NCI-H146 (cell line): Measurements from ENCODE around the gene MAU2.
"Not testable (repeated sequence)": the region's sequence is repeated elsewhere in the genome, so short reads cannot be mapped to it uniquely, and the experiment has no call there.

Experiments used
- DNase-seq: peaks from one replicate; lab custom pipeline; 2025; lab: John Stamatoyannopoulos, UW

Gene MAU2

DNA sequence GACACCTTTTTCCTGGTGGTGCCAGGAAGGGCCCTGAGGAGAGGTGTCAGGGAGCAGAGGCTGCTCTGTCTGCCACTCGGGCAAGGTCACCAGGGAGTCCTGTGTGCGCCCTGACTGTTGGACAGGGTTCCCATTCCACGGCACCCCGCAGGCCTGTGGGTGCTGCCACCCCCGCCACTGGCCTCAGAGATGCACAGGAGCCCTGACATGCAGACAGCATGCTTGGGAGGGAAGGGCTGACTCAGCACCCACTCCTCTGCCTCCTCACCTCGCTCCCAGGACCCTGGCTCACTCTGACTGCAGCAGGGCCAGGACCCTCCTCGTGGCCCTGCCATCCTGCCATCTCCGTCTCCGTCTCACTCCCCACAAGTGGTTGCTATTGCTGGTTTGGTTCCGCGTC lies 25.3 kb downstream of the MAU2 start:
- no peak for DNase-seq

- no peak for DNase-seq
These were observed 26.9 kb downstream of the MAU2 start for GRCh38 chr19:19347401-19348110.

DNA sequence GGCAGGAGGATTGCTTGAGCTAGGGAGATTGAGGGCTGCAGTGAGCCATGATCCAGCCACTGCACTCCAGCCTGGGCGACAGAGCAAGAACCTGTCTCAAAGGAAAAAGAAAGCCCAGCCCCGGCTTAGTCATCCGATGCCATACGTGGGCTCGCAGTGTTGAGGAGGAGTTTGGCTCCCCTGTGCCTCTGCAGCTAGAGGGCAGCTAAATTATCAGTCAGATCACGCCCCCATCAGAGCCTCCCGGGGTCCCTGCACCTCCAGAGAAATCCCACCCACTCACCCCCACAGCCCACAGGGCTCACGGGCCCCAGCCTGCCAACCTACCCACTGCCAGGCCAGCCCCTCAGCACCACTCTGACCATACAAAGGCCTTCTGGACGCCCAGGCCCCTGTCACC lies 27.6 kb downstream of the MAU2 start:
- DNase-seq, result no peak

GRCh38 chr19:19349365-19349764 lies 28.7 kb downstream of the MAU2 start:
- no peak for DNase-seq

- DNase-seq, result not testable (repeated sequence)
These were observed 30.1 kb downstream of the MAU2 start for GRCh38 chr19:19350756-19351155.

DNA sequence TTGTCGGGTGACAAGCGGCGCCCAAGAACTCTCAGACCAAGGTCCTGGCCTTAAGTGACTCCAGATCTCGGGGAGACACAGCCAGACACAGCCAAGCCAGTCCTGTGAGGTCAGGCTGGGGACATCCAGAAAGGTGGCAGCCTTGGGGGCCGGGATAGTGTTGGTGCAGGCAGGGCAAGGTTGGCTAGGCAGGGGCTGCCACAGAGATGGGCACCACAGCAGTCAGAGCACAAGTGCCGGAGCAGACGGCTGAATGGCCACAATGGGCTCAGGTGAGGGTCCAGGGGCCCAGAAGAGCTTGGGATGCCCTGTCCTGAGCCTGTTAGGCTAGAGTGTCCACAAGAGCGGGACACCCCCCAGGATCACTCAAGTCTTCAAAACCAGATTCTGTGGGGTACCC lies 32.2 kb downstream of the MAU2 start:
- no peak for DNase-seq

DNA sequence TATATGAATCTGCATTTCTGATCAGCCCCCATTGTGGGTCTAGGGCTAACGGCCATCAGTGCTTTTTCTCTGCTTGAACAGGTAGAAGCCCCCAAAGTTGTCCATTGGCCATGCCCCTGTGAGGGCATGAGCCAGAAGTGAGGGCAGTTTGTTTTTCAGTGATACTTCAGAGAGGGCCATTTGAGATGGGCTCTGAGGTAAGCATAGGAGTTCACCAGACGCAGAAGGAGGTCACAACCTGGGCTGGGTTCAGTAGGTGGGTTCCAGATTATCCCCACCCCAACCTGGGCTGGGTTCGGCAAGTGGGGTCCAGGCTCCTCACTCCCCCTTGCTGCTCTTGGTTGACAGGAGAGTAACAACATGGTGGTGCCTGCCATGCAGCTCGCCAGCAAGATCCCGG lies 33.4 kb downstream of the MAU2 start:
- no peak for DNase-seq

DNA sequence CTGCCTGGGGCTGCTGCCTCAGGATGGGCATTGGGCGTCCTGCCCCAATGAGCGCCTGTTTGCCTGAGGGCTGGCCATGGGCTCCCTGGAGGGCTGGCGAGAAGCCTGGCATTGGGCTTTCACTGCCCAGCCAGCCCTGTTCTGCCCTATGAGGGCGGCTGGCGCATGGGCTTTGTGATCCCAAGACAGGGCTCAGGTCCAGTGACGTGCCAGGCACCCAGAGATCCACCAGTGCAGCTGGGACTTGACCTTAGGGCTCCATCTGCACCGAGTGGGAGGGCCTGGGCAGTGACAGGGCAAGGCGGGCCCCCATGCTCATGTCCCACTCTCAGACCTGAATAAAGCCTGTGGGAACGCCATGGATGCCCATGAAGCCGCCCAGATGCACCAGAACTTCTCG lies 34.3 kb downstream of the MAU2 start:
- no peak for DNase-seq

- DNase-seq, result no peak
These were observed 35.0 kb downstream of the MAU2 start for GRCh38 chr19:19355606-19356139.

DNA sequence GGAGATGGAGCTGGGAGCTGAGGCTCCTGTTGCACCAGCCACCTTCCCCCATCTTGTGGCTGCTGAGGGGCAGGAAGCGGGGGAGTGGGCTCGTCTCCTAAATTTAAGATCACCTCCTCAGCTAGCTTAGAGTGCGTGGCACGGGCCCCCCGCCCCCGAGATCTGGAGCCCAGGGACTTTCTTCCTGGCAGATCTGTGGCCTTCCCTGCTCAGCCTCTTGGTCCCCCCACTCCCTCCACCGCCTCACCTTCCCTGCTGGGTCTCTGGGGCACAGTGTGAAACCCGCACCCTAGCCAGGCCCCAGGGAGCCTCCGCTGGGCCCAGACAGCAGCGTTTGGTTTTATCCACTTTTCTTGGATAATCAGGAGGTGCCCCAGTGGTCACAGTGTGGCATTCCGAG lies 35.9 kb downstream of the MAU2 start:
- DNase-seq, result no peak

GRCh38 chr19:19356901-19357566 lies 36.4 kb downstream of the MAU2 start:
- no peak for DNase-seq

DNA sequence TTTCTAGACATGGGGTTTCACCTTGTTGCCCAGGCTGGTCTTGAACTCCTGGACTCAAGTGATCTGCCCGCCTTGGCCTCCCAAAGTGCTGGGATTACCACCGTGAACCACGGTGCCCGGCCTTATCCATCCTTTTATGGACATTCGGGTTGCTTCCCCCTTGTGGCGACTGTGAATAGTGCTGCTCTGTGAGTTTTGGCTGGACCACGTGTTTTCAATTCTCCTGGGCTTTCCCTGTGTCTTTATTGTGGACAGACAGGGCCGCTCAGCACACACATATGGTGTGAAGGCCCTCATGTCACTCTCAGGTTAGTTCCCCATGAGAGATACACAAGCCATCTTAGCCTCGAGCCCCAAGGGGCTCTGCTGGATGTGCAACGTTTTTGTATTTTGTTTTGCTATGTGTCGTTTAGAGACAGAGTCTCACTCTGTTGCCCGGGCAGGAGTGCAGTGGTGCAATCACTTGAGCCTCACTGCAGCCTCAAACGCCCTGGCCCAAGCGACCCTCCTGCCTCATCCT lies 40.5 kb downstream of the MAU2 start:
- peak; percentile 79 for DNase-seq

DNA sequence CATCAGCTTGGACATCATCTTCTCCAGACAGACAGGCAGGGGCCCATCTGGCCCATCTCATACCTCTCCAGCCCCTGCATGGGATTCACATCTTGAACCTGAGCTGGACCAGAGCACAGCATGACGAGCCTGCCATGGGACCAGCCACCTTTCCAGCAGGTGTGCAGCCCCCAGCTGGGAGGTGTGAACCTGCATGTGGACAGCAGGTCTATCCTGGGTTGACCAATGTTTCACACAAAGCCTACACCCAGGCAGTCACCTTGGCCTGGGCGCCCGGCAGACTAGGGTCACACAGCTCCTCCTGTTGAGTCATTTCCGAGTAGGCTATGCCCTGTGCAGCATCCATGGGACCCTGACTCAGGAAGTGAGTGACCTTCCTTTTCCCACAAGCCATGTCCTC lies 41.4 kb downstream of the MAU2 start:
- no peak for DNase-seq

DNA sequence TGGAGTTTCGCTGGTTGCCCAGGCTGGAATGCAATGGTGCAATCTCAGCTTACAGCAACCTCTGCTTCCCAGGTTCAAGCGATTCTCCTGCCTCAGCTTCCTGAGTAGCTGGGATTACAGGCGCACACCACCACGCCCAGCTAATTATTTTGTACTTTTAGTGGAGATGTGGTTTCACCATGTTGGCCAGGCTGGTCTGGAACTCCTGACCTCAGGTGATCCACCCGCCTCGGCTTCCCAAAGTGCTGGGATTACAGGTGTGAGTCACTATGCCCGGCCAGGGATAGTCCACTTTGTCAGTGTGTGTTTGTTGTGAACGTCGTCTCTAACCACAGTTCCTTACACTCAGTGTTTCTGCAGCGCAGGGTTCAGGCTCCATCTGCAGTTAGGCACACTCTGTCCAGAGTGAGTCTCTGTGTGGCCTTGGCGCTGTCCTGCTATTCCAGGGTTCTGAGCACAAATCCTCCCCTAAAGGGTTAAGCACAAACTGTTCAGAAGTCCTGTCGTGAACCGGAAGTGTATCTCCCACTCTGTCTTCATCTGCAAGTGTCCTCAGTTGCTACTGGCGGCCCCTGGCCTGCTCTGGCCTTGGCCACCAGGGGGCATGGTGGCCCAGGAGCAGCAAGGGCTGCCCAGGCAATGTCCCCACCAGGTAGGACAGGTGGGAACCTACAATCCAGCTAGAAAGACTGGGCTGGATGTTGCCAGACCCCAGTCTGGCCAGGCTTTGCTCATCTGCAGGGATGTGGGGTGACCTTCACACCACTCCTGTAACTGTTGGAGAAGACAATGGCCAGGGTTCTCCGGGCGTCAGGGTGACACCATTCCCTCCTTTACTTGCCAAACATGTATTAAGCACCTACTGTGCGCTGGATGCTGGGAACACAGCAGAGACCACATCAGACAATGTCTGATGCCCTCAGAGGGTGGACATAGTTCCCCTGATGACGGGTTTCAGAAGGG lies 46.1 kb downstream of the MAU2 start:
- peak; percentile 86 for DNase-seq

DNA sequence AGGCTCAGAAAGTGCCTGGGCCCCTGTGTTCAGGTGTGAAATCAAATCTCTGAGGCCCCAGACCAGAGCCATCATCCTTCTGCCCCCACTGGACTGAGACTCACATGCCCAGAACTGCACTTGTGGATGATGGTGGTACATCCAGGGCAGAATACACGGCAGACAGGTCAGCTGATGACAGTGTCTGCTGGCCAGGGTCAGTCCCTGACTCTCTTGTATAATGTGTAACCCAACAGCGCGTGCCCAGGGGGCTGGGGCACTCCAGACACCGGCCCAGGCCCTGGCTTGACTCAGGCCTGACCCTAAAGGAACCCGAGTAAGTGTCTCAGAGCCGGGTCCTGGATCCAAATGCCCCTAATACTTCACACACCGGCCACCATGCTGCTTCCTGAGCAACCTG lies 47.5 kb downstream of the MAU2 start:
- no peak for DNase-seq

- DNase-seq, result no peak
These were observed 50.4 kb downstream of the MAU2 start for GRCh38 chr19:19371059-19371458.

- peak; percentile 62 for DNase-seq
These were observed 52.2 kb downstream of the MAU2 start for GRCh38 chr19:19372656-19373416.

- DNase-seq, result no peak
These were observed 58.9 kb downstream of the MAU2 start for GRCh38 chr19:19379527-19379926.

- not testable (repeated sequence) for DNase-seq
These were observed 59.7 kb downstream of the MAU2 start for GRCh38 chr19:19380316-19380715.

GRCh38 chr19:19381007-19381926 lies 60.6 kb downstream of the MAU2 start:
- no peak for DNase-seq
